Dedifferentiated amniotic fluid mesenchymal stem cell (primary cell): ENCODE measurements around the gene METTL24.
"Not testable (repeated sequence)": the region's sequence is repeated elsewhere in the genome, so short reads cannot be mapped to it uniquely, and the experiment has no call there.

Source experiments
- DNase-seq: peaks from one replicate; pipeline ENCODE4 v3.0.0-alpha.2; 2016; ENCODE audit errors: extremely low spot score

The METTL24 gene

GRCh38 chr6:110315207-110315868 is 42.8 kb downstream of the METTL24 start:
- DNase-seq = no peak

- DNase-seq = no peak
Observed at GRCh38 chr6:110310861-110311446, 47.2 kb downstream of the METTL24 start.

GRCh38 chr6:110309432-110309831 is 48.7 kb downstream of the METTL24 start:
- not testable (repeated sequence) for DNase-seq

GRCh38 chr6:110307368-110307767 is 50.8 kb downstream of the METTL24 start:
- no peak for DNase-seq

GRCh38 chr6:110305832-110306231 is 52.3 kb downstream of the METTL24 start:
- not testable (repeated sequence) for DNase-seq

GRCh38 chr6:110303692-110304091 is 54.5 kb downstream of the METTL24 start:
- DNase-seq = not testable (repeated sequence)

- no peak for DNase-seq
Observed at GRCh38 chr6:110298916-110299315, 59.2 kb downstream of the METTL24 start.

- no peak for DNase-seq
Observed at GRCh38 chr6:110298411-110298810, 59.7 kb downstream of the METTL24 start.

- no peak for DNase-seq
Observed at GRCh38 chr6:110296241-110297025, 61.7 kb downstream of the METTL24 start.

- DNase-seq = no peak
Observed at GRCh38 chr6:110295451-110296165, 62.5 kb downstream of the METTL24 start.

- no peak for DNase-seq
Observed at GRCh38 chr6:110287462-110288341, 70.4 kb downstream of the METTL24 start.

- DNase-seq = no peak
Observed at GRCh38 chr6:110285306-110286060, 72.7 kb downstream of the METTL24 start.

- no peak for DNase-seq
Observed at GRCh38 chr6:110284855-110285254, 73.3 kb downstream of the METTL24 start.

- no peak for DNase-seq
Observed at GRCh38 chr6:110283657-110284056, 74.5 kb downstream of the METTL24 start.

GRCh38 chr6:110282412-110282811 is 75.7 kb downstream of the METTL24 start:
- DNase-seq = no peak

- DNase-seq = no peak
Observed at GRCh38 chr6:110277100-110277665, 81.0 kb downstream of the METTL24 start.

GRCh38 chr6:110272781-110273180 is 85.4 kb downstream of the METTL24 start:
- DNase-seq = not testable (repeated sequence)

GRCh38 chr6:110271732-110272022 is 86.5 kb downstream of the METTL24 start:
- DNase-seq = no peak

GRCh38 chr6:110270165-110270564 is 88.0 kb downstream of the METTL24 start:
- no peak for DNase-seq

GRCh38 chr6:110269623-110270022 is 88.5 kb downstream of the METTL24 start:
- no peak for DNase-seq
